ENCODE data around the gene EP300.

GRCh38 chr22:41152902-41153301 is 60.5 kb downstream of the EP300 start:
- no peak for TF ChIP-seq CTCF (IDR thresholded peaks at IDR 0.05)
- TF ChIP-seq POLR2A (IDR thresholded peaks at IDR 0.05) = no peak
